GM12891 (cell line): Measurements from ENCODE around the gene NRN1.

ENCODE experiments used
- PAX5 ChIP-seq: IDR thresholded peaks from 2 replicates; pipeline ENCODE4 v1.6.1; 2011; ENCODE audit warnings: low read length, moderate library complexity, mild to moderate bottlenecking; ENCODE audit not compliant: insufficient read depth, severe bottlenecking
- POLR2A ChIP-seq: IDR thresholded peaks from 2 replicates; pipeline ENCODE4 v1.6.1; 2011; ENCODE audit warnings: low read depth, low read length, control low read depth
- POLR2AphosphoS5 ChIP-seq: IDR thresholded peaks from 2 replicates; pipeline ENCODE4 v1.6.1; 2011; ENCODE audit warnings: low read depth, low read length, control low read depth
- POU2F2 ChIP-seq: IDR thresholded peaks from 2 replicates; pipeline ENCODE4 v1.6.1; 2011; ENCODE audit warnings: low read depth, mild to moderate bottlenecking, control low read depth, low read length, moderate library complexity
- SPI1 ChIP-seq: IDR thresholded peaks from 2 replicates; pipeline ENCODE4 v1.6.1; 2011; ENCODE audit warnings: low read depth, low read length, control low read depth
- TAF1 ChIP-seq: IDR thresholded peaks from 2 replicates; pipeline ENCODE4 v1.6.1; 2011; ENCODE audit warnings: low read depth, low read length, control low read depth

DNA sequence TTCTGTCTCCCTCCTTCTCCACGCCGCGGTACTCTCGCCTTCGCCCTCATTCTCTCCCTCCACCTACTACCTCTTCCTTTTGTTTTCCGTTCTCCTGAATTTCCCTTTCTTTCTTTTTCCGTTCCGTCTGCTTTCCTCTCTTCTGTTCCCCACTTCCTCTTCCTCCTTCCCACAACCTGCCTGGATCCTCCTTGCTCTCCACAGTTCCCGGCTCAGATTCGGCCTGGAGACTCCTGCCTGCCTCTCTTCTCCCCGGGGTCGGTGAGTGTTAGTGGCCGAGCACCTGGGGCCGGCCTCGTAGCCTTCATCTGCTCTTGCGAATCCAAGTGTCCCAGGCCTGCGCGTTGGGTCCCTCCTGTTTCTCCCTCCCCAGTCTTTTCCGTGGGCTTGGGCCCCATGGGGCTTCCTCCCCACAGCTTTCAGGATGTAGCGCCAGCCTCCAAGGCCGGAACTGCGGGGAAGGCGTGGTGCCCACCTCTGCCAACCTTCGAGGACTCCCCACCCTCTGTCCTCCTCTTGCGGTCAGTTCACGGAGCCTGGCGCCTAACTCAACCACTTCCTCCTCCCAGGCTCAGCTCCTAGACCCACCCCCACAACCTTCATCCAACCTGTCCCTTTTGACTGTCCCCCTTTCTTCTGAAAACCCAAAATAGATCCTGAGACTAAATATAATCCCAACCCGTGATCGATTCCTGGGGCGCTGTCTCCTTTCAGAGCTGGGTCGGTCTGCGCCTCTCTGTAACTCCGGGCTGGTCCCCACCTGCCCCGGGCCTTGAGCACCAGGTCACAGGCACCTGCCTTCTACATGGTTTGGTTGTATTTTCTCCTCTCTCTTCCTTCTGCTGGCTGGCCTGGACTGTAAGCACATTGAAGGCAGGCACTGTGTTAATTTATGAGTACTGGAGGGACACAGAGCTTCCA lies 6.8 kb downstream of the NRN1 start:
- TF ChIP-seq POLR2A (no peak), TAF1 (no peak), POLR2AphosphoS5 (no peak), PAX5 (no peak), SPI1 (no peak), POU2F2 (no peak)
